SKM-1 (cell line): Measurements from ENCODE around the gene CDADC1.

Experiments
- DNase-seq: peaks from one replicate; lab custom pipeline; 2025; ENCODE audit not compliant: unreplicated experiment; lab: John Stamatoyannopoulos, UW

Gene CDADC1

DNA sequence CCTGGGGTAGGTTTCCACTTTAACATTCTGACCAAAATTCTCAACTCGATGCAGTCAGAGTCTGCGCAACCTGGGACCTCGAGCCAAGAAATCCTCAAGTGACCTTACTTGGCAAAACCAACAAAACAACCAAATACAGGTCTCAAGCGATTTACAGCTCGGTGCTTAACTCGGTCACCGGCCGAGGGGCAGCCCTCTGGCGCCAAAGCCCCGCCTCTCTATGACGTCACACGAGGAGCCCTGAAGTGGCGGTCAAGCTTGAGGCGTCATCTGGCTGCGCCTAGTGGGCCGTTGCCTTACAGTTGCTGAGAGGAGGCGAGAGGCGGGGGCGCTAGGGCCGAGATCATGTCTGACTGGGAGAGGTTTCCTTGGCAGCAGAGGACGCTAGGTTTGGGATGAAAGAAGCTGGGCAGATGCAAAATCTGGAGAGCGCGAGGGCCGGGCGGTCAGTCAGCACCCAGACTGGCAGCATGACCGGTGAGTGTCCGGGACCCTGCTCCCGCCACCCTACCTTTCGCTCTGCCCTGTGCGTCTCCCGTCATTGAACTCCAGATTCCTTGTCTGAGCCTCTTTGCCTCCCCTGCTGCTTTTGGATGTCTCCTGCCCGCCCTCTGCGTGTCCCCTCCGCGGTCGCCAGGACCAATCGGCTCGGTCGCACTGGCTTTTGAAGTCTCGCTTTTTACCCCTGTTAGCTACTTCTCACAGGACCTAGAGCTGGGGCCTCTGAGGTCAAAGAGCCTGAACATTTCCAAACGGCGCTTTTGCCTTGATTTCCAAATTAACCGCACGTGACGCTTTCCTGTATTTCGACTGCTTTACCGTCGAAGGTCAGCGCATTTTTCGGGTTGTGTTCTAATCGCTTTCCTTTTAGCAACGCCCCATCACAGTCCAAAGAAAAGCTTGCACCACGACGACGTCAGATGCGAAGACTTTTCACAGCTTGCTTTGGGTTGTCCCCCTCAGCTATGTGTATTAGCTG is at the start of gene CDADC1:
Gene CDADC1 (plus strand): TSS at position 283 of the 979 bp plus-strand sequence. CDS start 113 bp downstream, at position 396.
- DNase-seq: peak; percentile 95

DNA sequence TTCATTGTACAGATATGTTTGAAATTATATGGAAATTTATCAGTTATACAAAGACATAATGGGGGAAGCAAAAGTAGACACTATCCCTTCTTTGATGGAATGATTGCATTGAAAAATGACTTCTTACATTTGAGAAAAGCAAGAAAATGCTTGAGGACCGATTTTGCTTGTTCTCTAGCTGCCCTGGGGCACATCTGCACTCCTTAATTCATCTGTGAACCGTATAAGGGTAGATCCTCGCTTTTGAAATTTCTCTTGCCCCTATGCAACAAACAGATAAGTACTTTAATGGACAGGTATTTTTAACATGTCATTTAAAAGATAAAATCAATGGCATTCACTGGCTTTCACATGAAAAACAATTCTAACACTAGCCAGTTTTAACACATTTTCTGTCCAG is 41.1 kb upstream of the CDADC1 start:
- no peak for DNase-seq

DNA sequence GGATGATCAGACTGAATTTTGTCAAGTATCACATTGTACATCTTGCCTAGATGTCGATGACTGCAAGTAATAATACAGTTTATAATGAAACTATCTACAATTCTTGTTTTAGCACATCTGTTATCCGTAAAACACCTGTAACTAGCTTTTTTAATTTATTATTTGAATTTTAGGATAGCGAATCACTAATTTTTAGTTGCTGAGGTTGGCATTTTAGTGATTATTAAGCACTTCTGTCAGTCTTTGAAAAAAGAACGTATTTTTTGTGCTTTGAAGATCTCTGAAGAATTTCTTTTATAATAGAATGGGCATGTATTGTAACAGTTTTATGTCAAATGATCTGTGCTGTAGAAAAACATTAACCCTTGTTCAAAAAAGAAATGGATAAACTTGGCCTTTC is 39.1 kb upstream of the CDADC1 start:
- DNase-seq: no peak

DNA sequence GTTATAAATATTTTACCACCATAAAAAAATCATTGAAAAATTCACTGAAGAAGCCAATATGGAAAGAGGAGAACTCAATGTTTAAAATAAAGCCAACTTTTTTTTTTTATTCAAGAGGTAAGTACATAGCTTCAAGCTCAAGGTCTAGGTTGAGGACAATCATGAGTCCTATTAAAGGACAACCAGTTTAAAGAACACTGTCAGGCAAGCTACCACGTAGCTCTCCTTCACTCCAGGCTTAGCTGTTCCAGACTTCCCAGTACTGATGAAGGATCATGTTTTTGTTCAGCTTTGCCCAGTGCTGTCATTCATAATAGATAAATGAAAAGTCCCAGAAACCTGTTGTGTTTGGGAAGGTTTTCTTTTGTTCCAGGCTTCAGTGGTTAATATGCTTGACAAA is 37.6 kb upstream of the CDADC1 start:
- no peak for DNase-seq

DNA sequence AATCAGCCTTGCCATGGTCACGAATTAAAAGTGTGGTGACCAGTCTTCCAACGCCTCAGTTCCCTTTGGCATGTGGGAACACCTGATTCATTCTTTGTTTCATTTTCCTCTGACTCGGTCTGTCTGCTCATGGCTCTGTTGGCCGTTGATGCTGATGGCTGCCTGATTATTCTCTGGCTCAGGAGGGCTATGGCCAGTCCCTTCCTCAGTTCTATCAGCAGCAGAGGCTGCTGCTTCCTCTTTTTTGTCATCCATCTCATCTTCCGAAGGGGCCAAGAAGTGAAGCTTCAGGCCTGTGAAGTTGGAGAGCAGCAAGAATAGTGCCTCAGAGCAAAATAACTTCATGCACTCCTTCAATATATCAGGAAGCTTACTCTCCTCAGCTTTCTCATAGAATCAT is 37.1 kb upstream of the CDADC1 start:
- DNase-seq: no peak

DNA sequence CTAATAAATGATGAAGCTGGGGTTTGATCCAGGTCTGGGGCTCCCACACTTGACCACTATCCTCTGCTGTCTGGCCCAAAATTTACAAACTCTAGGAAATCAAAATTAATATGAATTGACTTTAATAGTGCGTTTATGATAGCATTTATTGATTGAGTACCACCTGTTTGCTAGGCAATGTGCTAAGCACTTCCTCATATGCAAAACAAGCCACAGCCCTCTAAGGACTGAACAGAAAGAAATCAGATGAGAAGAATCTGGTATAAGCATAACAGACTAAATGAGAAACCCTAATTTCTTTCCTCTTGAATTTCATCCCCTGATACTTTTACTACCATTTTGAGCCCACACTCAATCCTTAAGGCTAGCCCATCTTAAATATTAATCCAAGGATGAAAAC is 34.2 kb upstream of the CDADC1 start:
- DNase-seq: no peak

DNA sequence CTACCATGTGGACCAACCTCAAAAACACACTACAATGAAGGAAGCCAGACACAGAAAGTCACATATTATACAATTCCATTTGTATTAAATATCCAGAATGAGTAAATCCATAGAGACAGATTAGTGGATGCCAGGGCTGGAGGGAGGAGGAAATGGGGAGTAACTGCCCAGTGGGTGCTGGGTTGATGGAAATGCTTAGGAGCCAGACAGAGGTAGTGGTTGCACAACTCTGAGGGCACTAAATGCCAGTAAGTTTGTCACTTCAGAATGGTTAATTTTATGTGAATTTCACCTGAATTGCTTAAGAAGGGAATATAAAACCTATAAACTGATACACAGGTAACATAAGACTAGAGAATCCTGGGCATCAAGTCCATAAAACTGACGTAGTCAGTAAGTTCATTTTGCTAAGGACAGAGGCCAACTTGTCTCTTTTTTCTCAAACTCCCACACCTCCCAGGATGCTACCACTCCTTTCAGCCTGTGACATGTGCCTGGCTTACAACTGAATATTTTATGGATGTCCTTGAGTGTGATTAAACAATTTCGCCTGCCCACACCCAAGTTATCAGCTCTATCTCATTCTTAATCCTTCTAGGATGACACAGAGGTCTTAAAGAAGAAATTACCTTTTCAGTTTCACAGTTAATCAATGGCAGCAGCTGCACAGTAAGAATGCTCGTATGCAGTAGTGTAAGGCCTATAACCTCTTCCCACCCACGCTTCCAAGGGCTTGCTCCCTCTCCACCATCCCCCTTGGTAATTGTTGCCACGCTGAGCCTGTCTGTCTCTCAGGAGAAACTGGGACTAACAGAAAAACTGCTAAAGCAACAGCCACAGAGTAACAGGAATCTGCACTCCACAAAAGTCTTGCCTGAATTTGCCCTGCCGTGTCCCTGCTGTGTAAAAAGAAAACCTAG is 33.5 kb upstream of the CDADC1 start:
- no peak for DNase-seq

DNA sequence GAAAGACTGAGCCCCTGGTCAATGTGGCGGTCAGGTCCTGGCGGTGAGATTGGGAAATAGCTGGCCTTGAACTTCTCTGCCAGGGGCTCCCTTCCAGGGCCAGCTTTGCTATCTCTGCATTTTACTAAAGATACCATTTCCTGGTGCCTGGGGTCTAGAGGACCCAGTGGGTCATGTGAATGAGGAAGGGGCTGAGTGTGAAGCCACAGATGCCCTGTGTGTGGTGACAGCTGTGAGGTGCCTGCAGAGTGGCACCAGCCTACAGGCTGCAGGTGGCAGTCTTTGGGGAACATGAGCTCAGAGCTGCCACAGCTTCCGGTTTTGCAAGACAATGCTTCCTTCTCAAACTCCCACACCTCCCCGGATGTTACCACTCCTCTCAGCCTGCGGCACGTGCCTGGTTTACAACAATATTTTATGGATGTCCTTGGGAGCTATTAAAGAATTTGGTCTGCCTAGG is 32.8 kb upstream of the CDADC1 start:
- DNase-seq: peak; percentile 89

DNA sequence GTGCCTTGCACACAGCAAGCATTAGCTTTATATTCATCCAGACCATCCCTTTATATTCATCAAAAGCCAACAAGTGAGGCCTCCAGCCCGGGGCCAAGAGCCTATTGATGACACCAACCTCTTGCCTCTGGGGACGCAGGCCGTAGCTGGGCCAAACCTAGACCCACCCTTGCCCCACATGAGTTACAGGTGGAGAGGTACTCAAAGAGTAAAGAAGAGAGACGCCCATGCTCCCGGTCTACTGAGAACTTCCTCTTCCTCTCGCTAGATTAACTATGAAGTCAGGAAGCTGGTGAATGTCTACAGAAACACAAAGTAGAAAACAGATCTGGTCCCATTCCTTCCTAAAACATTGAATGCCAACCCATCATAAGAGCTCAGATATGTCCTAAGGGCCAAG is 31.4 kb upstream of the CDADC1 start:
- DNase-seq: no peak

DNA sequence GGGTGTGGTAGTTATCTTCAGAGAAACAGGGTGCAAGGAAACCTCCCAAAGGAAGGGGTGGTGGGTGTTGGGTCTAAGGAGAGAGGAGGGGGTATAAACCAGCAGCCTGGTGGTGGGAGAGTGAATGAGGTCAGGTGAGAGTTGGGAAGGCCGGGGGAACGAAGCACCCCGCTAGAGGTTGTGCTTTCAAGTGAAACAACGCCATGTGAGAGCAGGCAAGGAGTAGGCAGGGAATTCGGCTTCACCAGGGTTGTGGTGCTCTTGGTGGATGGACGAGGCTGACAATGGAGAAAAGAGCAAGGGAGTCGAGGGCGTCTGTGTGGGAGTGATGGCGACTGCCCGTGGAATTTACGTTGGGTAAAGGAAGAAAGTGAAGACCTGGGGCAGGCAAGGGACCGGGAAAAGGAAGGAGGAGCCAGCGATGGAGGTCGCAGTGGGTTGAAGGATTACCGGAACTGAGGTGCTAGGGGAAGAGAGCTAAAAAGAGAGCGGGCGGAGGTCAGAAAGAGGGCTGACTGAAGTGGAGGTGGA is 29.7 kb upstream of the CDADC1 start:
- DNase-seq: no peak

DNA sequence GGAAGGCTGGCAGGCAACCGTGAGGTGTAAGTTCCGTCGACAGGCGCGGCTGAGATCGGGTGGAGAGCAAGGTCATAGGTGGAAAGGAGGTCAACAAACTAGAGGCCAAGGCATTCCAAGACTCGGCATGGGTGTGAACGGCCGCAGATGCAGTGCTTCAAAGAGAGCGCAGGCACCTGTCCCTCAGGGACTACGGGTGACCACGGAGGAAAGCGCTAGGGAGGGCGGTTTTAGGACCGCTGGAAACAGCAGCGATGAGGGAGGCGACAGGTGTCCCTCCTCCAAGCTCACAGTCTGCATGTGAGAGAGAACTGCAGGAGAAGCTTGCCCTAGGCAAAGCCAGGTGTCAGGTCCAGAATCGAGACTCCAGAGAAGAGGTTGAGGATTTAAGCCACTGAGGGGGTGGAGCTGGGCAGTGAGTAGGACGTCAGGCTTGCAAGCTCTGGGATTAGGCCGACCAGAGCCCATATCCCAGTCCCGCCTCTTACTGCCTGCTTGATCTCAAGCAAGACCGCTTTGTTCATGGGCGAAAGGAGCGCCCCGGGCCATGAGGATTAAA is 29.2 kb upstream of the CDADC1 start:
- DNase-seq: no peak

DNA sequence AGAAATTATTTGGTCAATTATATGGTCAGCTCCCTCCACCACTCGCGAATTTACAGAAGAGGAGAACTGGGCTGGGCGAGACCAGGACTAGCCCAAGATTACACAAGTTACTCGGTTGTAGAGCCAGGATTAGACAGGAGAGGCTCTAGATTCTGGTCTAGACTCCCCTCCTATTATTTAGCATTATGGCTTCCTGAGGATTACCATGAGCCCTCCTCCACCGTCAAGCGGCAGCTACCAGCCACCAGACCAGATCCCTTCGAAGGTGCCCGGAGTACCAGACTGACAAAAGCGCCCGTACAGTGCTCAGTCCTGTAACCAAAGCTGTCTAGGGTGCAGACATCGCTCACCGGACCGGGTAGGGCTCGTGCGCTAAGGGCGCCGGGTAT is 28.1 kb upstream of the CDADC1 start:
- DNase-seq: no peak

DNA sequence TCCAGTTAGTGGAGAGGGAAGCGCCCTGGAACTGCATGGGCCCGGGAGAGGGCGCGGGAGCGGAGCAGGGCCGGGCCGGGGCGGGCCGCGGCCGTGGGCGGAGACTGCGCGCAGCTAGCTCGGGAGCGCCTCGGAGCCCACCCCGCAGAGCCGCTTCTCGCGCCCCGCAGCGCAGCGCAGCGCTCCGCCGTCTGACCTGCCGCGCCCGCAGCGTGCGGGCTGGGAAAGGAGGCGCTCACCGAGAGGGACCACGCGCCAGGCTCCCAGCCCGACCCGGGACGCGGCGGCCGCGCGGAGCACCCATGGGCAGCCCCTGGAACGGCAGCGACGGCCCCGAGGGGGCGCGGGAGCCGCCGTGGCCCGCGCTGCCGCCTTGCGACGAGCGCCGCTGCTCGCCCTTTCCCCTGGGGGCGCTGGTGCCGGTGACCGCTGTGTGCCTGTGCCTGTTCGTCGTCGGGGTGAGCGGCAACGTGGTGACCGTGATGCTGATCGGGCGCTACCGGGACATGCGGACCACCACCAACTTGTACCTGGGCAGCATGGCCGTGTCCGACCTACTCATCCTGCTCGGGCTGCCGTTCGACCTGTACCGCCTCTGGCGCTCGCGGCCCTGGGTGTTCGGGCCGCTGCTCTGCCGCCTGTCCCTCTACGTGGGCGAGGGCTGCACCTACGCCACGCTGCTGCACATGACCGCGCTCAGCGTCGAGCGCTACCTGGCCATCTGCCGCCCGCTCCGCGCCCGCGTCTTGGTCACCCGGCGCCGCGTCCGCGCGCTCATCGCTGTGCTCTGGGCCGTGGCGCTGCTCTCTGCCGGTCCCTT is 27.5 kb upstream of the CDADC1 start, which contains the start of gene MLNR:
Gene MLNR (plus strand): TSS at position 303 of the 820 bp plus-strand sequence. CDS start 0 bp downstream, at position 303.
- DNase-seq: no peak

DNA sequence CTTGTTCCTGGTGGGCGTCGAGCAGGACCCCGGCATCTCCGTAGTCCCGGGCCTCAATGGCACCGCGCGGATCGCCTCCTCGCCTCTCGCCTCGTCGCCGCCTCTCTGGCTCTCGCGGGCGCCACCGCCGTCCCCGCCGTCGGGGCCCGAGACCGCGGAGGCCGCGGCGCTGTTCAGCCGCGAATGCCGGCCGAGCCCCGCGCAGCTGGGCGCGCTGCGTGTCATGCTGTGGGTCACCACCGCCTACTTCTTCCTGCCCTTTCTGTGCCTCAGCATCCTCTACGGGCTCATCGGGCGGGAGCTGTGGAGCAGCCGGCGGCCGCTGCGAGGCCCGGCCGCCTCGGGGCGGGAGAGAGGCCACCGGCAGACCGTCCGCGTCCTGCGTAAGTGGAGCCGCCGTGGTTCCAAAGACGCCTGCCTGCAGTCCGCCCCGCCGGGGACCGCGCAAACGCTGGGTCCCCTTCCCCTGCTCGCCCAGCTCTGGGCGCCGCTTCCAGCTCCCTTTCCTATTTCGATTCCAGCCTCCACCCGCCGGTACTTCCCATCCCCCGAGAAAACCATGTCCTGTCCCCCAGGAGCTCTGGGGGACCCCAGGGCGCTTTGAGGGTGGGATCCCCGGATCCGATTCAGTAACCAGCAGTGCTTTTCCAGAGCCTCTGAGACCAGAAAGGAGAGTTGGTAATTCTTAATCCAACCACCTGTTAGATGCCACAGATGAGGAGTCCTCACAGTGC is 26.7 kb upstream of the CDADC1 start:
- no peak for DNase-seq

DNA sequence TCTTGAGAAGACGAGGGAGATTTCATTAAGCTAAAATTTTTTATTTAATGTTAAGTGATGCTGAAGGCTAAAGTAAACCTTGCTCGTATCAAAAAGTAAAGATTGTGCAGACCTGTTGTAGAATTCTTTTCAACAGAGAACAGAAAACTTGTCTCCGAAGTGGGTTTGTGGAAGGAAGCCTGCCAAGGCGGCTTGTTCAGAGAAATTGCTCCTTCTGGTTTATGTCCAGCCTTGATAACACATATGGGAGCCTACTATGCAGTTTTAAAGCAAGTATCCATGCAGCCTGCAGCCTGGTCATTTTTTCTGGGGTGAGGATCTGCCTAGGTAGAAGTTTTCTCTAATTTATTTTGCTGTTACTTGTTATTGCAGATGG is 26.1 kb upstream of the CDADC1 start:
- no peak for DNase-seq

DNA sequence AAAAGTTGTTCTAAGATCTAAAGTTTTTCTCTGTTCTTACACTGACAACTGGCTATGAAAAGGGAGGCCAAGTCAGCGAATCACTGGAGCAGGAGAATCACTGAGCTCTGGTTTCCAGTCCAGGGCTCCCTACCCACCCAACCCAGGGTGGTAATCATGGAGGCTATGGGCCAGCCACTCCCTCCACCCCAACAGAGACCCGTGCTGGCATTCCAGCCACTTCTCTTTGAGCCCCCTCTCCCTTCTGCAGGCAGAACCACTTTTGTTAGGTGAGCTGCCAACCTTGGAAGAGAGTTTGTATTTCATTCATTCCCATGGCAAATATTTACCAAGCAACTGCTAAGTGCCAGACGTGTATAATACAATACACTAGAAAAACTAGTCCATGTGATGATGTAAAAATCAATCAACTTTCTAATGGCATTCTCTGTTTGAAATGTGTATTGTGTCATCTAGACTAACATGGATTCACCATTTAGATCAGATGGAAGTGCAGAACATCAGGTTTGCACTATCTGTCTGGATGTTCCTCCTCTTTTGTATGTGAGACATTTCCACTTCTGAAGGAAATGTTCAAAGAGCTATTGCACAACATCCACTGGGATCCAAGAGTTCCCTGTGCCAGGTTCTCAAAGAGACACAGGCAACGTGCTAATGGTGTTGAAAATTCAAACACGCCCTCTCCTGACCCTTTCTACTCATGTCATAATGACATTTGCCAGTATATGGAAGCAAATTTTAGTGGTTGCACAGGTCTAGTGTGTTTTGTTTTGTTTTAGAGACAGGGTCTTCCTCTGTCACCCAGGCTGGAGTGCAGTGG is 22.3 kb upstream of the CDADC1 start:
- peak; percentile 71 for DNase-seq

DNA sequence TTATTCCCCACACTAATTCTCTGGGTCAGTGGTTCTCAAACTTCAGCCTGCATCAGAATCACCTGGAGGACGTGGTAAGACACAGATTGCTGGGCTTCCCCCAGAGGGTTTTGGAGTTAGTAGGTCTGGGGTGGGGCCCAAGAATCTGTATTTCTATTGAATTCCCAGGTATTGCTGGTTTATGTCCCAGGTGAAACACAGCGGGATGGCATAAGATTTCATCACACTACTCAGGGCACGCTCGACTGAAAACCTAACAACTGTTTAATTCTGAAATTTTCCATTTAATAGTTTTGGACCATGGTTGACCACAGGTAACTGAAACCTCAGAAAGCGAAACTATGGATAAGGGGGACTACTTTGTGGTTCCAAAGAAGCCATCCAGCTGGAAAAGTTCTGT is 21.1 kb upstream of the CDADC1 start:
- no peak for DNase-seq

DNA sequence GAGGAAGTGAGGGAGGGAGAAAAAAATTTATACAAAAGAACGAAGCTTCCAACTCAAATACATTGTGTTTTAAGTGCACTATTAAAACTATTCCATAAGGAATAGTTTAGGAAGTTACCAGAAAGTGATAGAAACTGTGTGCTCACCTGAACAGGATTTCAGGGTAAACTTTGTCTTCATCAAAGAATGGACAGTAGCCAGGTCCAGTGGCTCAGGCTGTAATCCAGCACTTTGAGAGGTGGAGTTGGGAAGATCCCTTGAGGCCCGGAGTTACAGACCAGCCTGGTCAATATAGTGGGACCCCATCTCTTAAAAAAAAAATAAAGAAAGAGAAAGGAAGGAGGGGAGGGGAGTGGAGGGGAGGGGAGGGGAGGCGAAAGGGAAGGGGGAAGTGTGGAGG is 13.0 kb upstream of the CDADC1 start:
- DNase-seq: no peak
